LHCN-M2 (cell line): Measurements from ENCODE around the gene PNMA1. TPM values are rescaled to one million over a fixed set of nuclear protein-coding genes. Genes with fewer than 3 reads are reported as not detected.

Source experiments
- DNase-seq: peaks from one replicate; pipeline ENCODE4 v3.0.0-alpha.2; 2012; ENCODE audit warnings: low read depth
- total RNA-seq: library from RNA; depleted of rRNA; stranded (reverse); fragments of >200 nt; gene quantifications from 2 replicates; pipeline ENCODE4 v1.2.3, GENCODE V29; 2014; rRNA removed

PNMA1 gene
- total RNA-seq, 1 experiment from 2014 or later: 22.0 TPM

DNA sequence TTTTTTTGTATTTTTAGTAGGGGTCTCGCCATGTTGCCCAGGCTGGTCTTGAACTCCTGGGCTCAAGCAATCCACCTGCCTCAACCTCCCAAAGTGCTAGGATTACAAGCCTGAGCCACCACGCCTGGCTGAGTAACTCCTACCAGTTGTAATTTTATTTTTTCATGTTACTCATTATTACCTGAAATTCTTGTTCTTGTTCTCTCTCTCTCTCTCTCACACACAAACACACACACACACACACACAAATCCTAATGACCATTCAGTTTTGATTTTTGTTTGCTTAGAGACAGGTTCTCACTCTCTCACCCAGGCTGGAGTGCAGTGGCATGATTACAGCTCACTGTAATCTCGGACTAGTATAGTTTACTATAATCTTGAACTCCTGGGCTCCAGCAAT lies 39.2 kb downstream of the PNMA1 start:
- DNase-seq: no peak

DNA sequence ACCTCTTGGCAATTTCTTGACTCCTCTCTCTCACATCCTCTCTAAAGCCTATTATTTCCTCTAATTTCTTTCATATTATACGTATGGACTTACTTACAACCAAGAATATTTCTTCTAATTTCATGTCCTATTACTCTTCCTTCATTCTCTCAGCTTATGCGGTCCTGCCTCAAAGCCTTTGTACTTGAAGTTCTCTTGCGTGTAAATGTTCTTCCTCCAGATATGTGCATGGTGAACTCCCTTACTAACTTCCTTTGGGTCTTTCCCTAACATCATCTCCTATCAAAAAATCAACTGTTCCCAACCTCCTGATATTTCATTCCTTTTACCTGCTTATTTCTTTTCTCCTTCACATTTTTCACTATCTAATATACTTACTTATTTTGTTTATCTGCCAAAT lies 46.3 kb downstream of the PNMA1 start:
- DNase-seq: no peak

DNA sequence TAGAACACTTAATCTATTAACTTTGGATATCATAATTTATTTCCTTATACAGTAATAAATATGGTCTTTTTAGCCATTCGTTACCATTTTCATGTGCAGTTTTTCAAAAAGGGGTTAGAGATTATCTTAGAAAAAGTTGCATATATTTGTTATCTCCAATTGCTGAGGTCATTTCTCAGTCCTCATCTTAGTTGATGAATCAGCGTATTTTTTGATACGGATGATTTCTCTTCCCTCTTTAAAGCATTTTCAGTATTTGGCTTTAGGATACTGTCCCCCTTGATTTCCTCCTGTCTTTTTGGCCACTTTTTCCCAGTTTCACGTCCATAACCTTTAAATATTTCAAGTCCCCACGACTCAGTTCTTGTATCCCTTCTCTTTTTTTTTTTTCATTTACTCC lies 47.6 kb downstream of the PNMA1 start:
- no peak for DNase-seq

DNA sequence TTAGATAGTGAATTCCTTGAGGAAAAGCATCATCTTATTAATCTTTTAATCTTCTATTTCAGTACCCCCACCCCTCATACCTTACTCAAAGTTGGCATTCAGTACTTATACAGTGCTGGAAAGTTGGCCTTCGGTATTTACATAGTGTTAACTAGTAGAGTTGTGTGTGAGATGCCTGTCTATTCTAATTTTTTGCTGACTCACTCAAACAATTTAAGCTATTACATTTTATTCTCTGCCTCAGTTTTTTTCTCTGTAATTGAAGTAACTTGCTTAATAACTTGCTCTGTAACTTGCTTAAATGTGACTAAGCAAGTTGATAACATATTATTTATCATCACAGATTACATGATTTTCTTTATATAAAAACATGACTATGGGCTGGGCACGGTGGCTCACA lies 49.1 kb downstream of the PNMA1 start:
- no peak for DNase-seq

DNA sequence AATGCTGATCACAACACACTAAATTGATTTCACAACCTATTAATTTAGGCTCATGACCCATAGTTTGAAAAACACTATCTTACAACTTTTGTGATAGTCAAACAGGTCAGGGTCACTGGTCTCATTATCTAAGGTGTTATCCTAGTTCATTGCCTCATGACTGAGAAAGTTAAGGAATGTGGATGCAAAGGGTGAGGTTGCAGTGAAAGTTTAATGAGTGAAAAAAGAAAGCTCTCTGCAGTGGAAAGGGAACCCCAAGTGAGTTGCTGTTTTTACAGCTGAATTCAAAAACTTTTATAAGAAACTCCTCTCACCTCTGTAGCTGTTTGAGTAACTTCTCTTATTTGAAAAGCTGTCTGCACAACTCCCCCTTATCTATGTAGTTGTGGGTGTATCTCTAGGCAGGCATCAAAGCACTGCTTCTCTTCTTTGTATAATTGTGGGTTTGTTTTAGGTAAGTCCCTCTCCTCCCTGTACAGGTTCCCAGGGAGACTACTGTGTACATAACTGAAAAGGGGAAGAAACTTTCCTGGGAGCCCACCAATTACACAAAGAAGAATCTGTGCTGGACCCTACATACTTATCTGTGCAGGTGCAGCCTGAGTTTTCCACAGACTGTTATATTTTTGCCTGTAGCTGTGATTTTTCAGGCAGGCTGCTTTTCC lies 50.5 kb downstream of the PNMA1 start:
- DNase-seq: no peak

DNA sequence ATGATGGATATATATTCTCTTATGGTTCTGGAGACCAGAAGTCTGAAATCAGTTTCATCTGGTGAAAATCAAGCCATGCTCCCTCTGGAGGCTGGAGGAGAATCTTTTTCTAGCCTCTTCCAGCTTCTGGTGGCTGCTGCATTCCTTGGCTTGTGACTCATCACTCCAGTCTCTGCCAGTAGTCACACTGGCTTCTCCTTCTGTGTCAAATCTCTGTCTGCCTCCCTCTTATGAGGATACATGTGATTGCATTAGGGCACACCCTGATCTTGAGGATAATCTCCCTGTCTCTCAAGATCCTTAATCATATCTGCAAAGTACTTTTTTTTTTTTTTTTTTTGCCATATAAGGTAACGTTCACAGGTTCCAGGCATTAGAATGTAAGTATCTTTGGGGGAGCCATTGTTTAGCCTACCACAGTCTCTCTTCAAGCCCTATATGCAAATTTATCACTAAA lies 51.7 kb downstream of the PNMA1 start:
- DNase-seq: peak; percentile 98

DNA sequence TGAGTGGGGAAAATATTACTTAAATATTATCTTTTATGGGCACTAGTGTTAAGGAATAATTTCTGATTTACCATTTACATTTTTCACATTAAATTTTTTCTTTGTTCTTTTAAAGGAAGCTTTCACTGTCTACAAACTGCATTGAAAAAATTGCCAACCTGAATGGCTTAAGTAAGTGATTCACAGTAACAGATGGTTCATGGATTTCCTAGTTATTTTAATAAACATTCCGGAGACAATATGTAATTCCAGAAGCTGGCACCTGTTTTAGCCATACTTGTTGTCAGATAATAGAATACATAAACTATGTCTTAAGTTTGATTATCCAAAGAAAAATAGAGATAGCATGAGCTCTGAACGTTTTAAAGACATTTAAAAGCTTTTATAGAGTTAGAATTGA lies 52.3 kb downstream of the PNMA1 start:
- DNase-seq: peak; percentile 87

Other genes with a start within 250 kb of the PNMA1 start
- gene RIOX1, start 223.5 kb downstream of the PNMA1 start, total RNA-seq: 25.7 and 26.5 TPM in 2 replicates
- gene ACOT1, start 177.2 kb downstream of the PNMA1 start, total RNA-seq: 15.7 and 18.3 TPM in 2 replicates
- not detected in 2 replicates for gene HEATR4, start 155.4 kb downstream of the PNMA1 start, total RNA-seq
- 53.0 and 54.9 TPM in 2 replicates for gene ACOT2, start 145.2 kb downstream of the PNMA1 start, total RNA-seq
- gene ACOT4, start 122.5 kb downstream of the PNMA1 start, total RNA-seq: 0.38 and 0.69 TPM in 2 replicates
- gene ACOT6, start 101.9 kb downstream of the PNMA1 start, total RNA-seq: not detected in 2 replicates
- 17.3 and 18.3 TPM in 2 replicates for gene DNAL1, start 69.4 kb downstream of the PNMA1 start, total RNA-seq
- gene PTGR2, start 137.4 kb upstream of the PNMA1 start, total RNA-seq: 9.0 and 18.9 TPM in 2 replicates
- gene ZNF410, start 172.5 kb upstream of the PNMA1 start, total RNA-seq: 47.5 and 52.1 TPM in 2 replicates
- gene FAM161B, start 235.7 kb upstream of the PNMA1 start, total RNA-seq: 2.1 and 3.4 TPM in 2 replicates
- gene COQ6, start 235.9 kb upstream of the PNMA1 start, total RNA-seq: 38.5 and 46.7 TPM in 2 replicates